Trophoblast cell (in vitro differentiated cells and primary cell): Measurements from ENCODE around the gene BBOX1.

Experiments
- DNase-seq, 2 donors: peaks; one replicate each; pipeline ENCODE4 v3.0.0-alpha.2; 2016
- H2AFZ ChIP-seq: 2 replicates; pipeline ENCODE4 v1.6.1; 2013; ENCODE audit warnings: low read length, moderate library complexity, mild to moderate bottlenecking; ENCODE audit not compliant: insufficient read depth, poor library complexity
- H2AK5ac ChIP-seq: 2 replicates; pipeline ENCODE4 v1.6.1; 2013; ENCODE audit warnings: mild to moderate bottlenecking, low read length
- H2BK120ac ChIP-seq: 2 replicates; pipeline ENCODE4 v1.6.1; 2013; ENCODE audit warnings: low read length, mild to moderate bottlenecking, moderate library complexity; ENCODE audit not compliant: insufficient read depth, poor library complexity
- H2BK12ac ChIP-seq: 2 replicates; pipeline ENCODE4 v1.6.1; 2013; ENCODE audit warnings: mild to moderate bottlenecking, low read length, moderate library complexity
- H2BK5ac ChIP-seq: 2 replicates; pipeline ENCODE4 v1.6.1; 2013; ENCODE audit warnings: low read length, low read depth, moderate library complexity, mild to moderate bottlenecking; ENCODE audit not compliant: poor library complexity
- H3K14ac ChIP-seq: 2 replicates; pipeline ENCODE4 v1.6.1; 2013; ENCODE audit warnings: mild to moderate bottlenecking, low read length
- H3K18ac ChIP-seq: 2 replicates; pipeline ENCODE4 v1.6.1; 2013; ENCODE audit warnings: mild to moderate bottlenecking, low read length
- H3K23ac ChIP-seq: 2 replicates; pipeline ENCODE4 v1.6.1; 2013; ENCODE audit warnings: low read length
- H3K27ac ChIP-seq: 2 replicates; pipeline ENCODE4 v1.5.1; 2013; ENCODE audit warnings: low read depth, mild to moderate bottlenecking, inconsistent platforms, low read length, moderate library complexity
- H3K27me3 ChIP-seq: 2 replicates; pipeline ENCODE4 v1.6.1; 2013; ENCODE audit warnings: inconsistent platforms, mild to moderate bottlenecking, low read length, moderate library complexity; ENCODE audit not compliant: insufficient read depth
- H3K36me3 ChIP-seq, 2 experiments: 1 replicate in 1 of 2; 2 replicates in 1 of 2; pipeline ENCODE4 v1.6.1; 2013; ENCODE audit warnings: low read length in 2 of 2, mild to moderate bottlenecking in 2 of 2, moderate library complexity in 1 of 2; ENCODE audit not compliant: insufficient read depth in 2 of 2, control insufficient read depth in 1 of 2
- H3K4ac ChIP-seq: 2 replicates; pipeline ENCODE4 v1.6.1; 2013; ENCODE audit warnings: low read depth, mild to moderate bottlenecking, low read length, moderate library complexity
- H3K4me1 ChIP-seq, 2 experiments: 1 replicate in 1 of 2; 2 replicates in 1 of 2; pipeline ENCODE4 v1.6.1; 2013; ENCODE audit warnings: low read length in 2 of 2, mild to moderate bottlenecking in 2 of 2, moderate library complexity in 1 of 2; ENCODE audit not compliant: insufficient read depth in 2 of 2, control insufficient read depth in 1 of 2
- H3K4me2 ChIP-seq: 2 replicates; pipeline ENCODE4 v1.6.1; 2013; ENCODE audit warnings: inconsistent platforms, mild to moderate bottlenecking, low read length, moderate library complexity
- H3K4me3 ChIP-seq: 2 replicates; pipeline ENCODE4 v1.5.1; 2013; ENCODE audit warnings: mild to moderate bottlenecking, low read depth, low read length, inconsistent platforms
- H3K79me1 ChIP-seq: one replicate; pipeline ENCODE4 v1.6.1; 2013; ENCODE audit warnings: low read length
- H3K79me2 ChIP-seq: 2 replicates; pipeline ENCODE4 v1.6.1; 2013; ENCODE audit warnings: low read length, mild to moderate bottlenecking; ENCODE audit not compliant: control insufficient read depth, insufficient read depth, poor library complexity
- H3K9ac ChIP-seq: 2 replicates; pipeline ENCODE4 v1.6.1; 2013; ENCODE audit warnings: mild to moderate bottlenecking, low read length
- H3K9me3 ChIP-seq: 2 replicates; pipeline ENCODE4 v1.6.1; 2013; ENCODE audit warnings: low read depth, mild to moderate bottlenecking, control low read depth, inconsistent platforms, low read length; ENCODE audit not compliant: insufficient read depth
- H4K12ac ChIP-seq: 2 replicates; pipeline ENCODE4 v1.6.1; 2013; ENCODE audit warnings: low read depth, mild to moderate bottlenecking, low read length, moderate library complexity
- H4K8ac ChIP-seq: 2 replicates; pipeline ENCODE4 v1.6.1; 2013; ENCODE audit warnings: low read depth, mild to moderate bottlenecking, low read length, moderate library complexity
- H4K91ac ChIP-seq: one replicate; pipeline ENCODE4 v1.6.1; 2013; ENCODE audit warnings: low read depth, mild to moderate bottlenecking, low read length, moderate library complexity
- WGBS: extraction: QIAGEN DNeasy Blood & Tissue Kit; methylation state at CpG from one replicate; pipeline ENCODE4 v1.1.7; 2013; ENCODE audit warnings: missing lambda C conversion rate; ENCODE audit not compliant: insufficient read length, insufficient coverage; ENCODE audit errors: extremely low coverage; 5-methylcytosine and 5-hydroxymethylcytosine counted together

The BBOX1 gene

GRCh38 chr11:27118949-27119348, 78.3 kb downstream of the BBOX1 start:
- Histone ChIP-seq H3K79me1 (no peaks in the 10 kb centered on the region), H2BK120ac (no peak overlapping the region), H2AK5ac (no peak overlapping the region), H3K36me3 (no peaks in the 10 kb centered on the region), H3K14ac (no peak overlapping the region), H2BK5ac (no peak overlapping the region), H3K4me3 (no peak overlapping the region), H3K9me3 (no peaks in the 10 kb centered on the region), H3K4me1 (no peaks in the 10 kb centered on the region), H4K12ac (no peak overlapping the region), H3K4me2 (no peak overlapping the region), H3K4ac (no peak overlapping the region), H3K79me2 (no peaks in the 10 kb centered on the region), H3K23ac (no peak overlapping the region), H4K91ac (no peak overlapping the region), H3K27ac (no peak overlapping the region), H3K18ac (no peak overlapping the region), H2BK12ac (no peak overlapping the region), H4K8ac (no peak overlapping the region), H2AFZ (no peak overlapping the region), H3K27me3 (no peaks in the 10 kb centered on the region), H3K9ac (no peak overlapping the region)
- WGBS, result no CpG with 5 or more reads among the region's 3 CpGs
- no peak for DNase-seq

GRCh38 chr11:27119396-27119795, 78.8 kb downstream of the BBOX1 start:
- DNase-seq, result no peak
- Histone ChIP-seq H3K9me3 (no peaks in the 10 kb centered on the region), H3K9ac (no peak overlapping the region), H4K12ac (no peak overlapping the region), H3K23ac (no peak overlapping the region), H2BK12ac (no peak overlapping the region), H4K8ac (no peak overlapping the region), H3K18ac (no peak overlapping the region), H3K4me1 (no peaks in the 10 kb centered on the region), H3K14ac (no peak overlapping the region), H3K4ac (no peak overlapping the region), H2AFZ (no peak overlapping the region), H3K79me1 (no peaks in the 10 kb centered on the region), H3K27ac (no peak overlapping the region), H3K4me2 (no peak overlapping the region), H2BK5ac (no peak overlapping the region), H3K36me3 (no peaks in the 10 kb centered on the region), H3K4me3 (no peak overlapping the region), H2BK120ac (no peak overlapping the region), H2AK5ac (no peak overlapping the region), H3K27me3 (no peaks in the 10 kb centered on the region), H3K79me2 (no peaks in the 10 kb centered on the region), H4K91ac (no peak overlapping the region)

- no CpG with 5 or more reads among the region's 1 CpG for WGBS
- H3K79me1 ChIP-seq, result no peaks in the 10 kb centered on the region
- H3K4me3 ChIP-seq, result no peak overlapping the region
- H3K4ac ChIP-seq, result no peak overlapping the region
- H2BK12ac ChIP-seq, result no peak overlapping the region
- H3K9me3 ChIP-seq, result no peaks in the 10 kb centered on the region
- no peak overlapping the region for H4K8ac ChIP-seq
- H3K36me3 ChIP-seq, result no peaks in the 10 kb centered on the region
- no peak overlapping the region for H4K12ac ChIP-seq
- no peak for DNase-seq
- H2AFZ ChIP-seq, result no peak overlapping the region
- H2BK5ac ChIP-seq, result no peak overlapping the region
- no peak overlapping the region for H3K23ac ChIP-seq
- no peak overlapping the region for H2AK5ac ChIP-seq
- no peak overlapping the region for H3K4me2 ChIP-seq
- H4K91ac ChIP-seq, result no peak overlapping the region
- no peak overlapping the region for H3K27ac ChIP-seq
- no peak overlapping the region for H3K9ac ChIP-seq
- no peak overlapping the region for H2BK120ac ChIP-seq
- no peak overlapping the region for H3K18ac ChIP-seq
- no peaks in the 10 kb centered on the region for H3K79me2 ChIP-seq
- no peak overlapping the region for H3K14ac ChIP-seq
- no peaks in the 10 kb centered on the region for H3K4me1 ChIP-seq
- no peaks in the 10 kb centered on the region for H3K27me3 ChIP-seq
These were observed 79.6 kb downstream of the BBOX1 start for GRCh38 chr11:27120211-27120610.

GRCh38 chr11:27122001-27122400, 81.4 kb downstream of the BBOX1 start:
- H4K91ac ChIP-seq, result no peak overlapping the region
- no peaks in the 10 kb centered on the region for H3K79me1 ChIP-seq
- H3K23ac ChIP-seq, result no peak overlapping the region
- H2BK120ac ChIP-seq, result no peak overlapping the region
- H3K9ac ChIP-seq, result no peak overlapping the region
- no peaks in the 10 kb centered on the region for H3K4me1 ChIP-seq
- H2AFZ ChIP-seq, result no peak overlapping the region
- no peak overlapping the region for H3K4me2 ChIP-seq
- no peaks in the 10 kb centered on the region for H3K36me3 ChIP-seq
- DNase-seq, result no peak
- H3K9me3 ChIP-seq, result no peaks in the 10 kb centered on the region
- no peak overlapping the region for H3K18ac ChIP-seq
- no peak overlapping the region for H2AK5ac ChIP-seq
- no peak overlapping the region for H3K4me3 ChIP-seq
- H2BK12ac ChIP-seq, result no peak overlapping the region
- H3K14ac ChIP-seq, result no peak overlapping the region
- no peak overlapping the region for H3K27ac ChIP-seq
- no peak overlapping the region for H4K12ac ChIP-seq
- H4K8ac ChIP-seq, result no peak overlapping the region
- H3K4ac ChIP-seq, result no peak overlapping the region
- no peaks in the 10 kb centered on the region for H3K79me2 ChIP-seq
- no peak overlapping the region for H2BK5ac ChIP-seq
- WGBS, result no CpG with 5 or more reads among the region's 4 CpGs
- H3K27me3 ChIP-seq, result no peaks in the 10 kb centered on the region
